Nephron progenitor cell (in vitro differentiated cells): ENCODE measurements around the gene GRN.
"Not testable (repeated sequence)": the region's sequence is repeated elsewhere in the genome, so short reads cannot be mapped to it uniquely, and the experiment has no call there.

Experiments used
- DNase-seq: peaks from one replicate; pipeline ENCODE4 v3.0.0; 2021
- H3K27ac Mint-ChIP-seq: 2 replicates; pipeline ENCODE4 v1.8.0; 2021; ENCODE audit warnings: mild to moderate bottlenecking, moderate library complexity, mixed read lengths
- H3K27me3 Mint-ChIP-seq: 2 replicates; pipeline ENCODE4 v1.8.0; 2021; ENCODE audit warnings: mild to moderate bottlenecking, low read depth, mixed read lengths; ENCODE audit not compliant: poor library complexity
- H3K36me3 Mint-ChIP-seq: 2 replicates; pipeline ENCODE4 v1.8.0; 2021; ENCODE audit warnings: low read depth, mixed read lengths
- H3K4me1 Mint-ChIP-seq: 2 replicates; pipeline ENCODE4 v1.8.0; 2021; ENCODE audit warnings: mixed read lengths
- H3K4me3 Mint-ChIP-seq: 2 replicates; pipeline ENCODE4 v1.8.0; 2021; ENCODE audit warnings: mild to moderate bottlenecking, moderate library complexity, mixed read lengths
- H3K9me3 Mint-ChIP-seq: 2 replicates; pipeline ENCODE4 v1.8.0; 2021; ENCODE audit warnings: mild to moderate bottlenecking, moderate library complexity, mixed read lengths
- CTCF ChIP-seq: fragments of 200-600 bp; sonication (generic); IDR thresholded peaks from 2 replicates; pipeline ENCODE4 v1.5.0; 2021; ENCODE audit warnings: antibody characterized with exemption

Gene GRN

GRCh38 chr17:44361292-44362260 lies 16.5 kb downstream of the GRN start:
- peak overlapping the region; percentile 63 for H3K27ac Mint-ChIP-seq
- peaks cover 11% of the 10 kb centered on the region for H3K36me3 Mint-ChIP-seq
- DNase-seq, result no peak
- peak overlapping the region; percentile 87 for H3K4me3 Mint-ChIP-seq
- H3K4me1 Mint-ChIP-seq, result peaks cover 47% of the 10 kb centered on the region
- TF ChIP-seq CTCF, result no peak
- peaks cover 22% of the 10 kb centered on the region for H3K27me3 Mint-ChIP-seq
- no peaks in the 10 kb centered on the region for H3K9me3 Mint-ChIP-seq

DNA sequence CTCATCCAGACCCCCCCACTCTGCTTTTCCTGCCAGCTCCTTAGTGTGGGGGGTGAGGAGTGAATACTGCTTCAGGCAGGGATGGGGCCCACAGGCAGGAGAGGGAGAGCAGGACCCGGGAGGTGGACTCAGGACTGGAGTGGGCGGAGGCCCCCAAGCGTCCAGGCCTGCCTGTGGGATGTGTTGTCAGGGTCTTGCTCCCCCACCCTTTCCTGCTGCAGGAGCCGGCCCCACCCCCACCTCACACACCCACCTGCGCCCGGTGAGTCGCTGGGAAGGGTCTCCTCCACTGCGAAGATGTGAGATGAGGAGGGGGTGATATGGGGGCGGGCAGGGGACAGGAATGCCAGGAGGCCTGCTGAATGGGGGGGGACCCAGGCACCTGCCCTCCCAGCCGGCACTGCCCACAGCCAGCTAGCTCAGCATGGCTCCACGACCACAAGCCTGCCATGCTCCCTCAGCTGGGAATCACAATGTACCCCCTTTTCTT lies 17.4 kb downstream of the GRN start:
- H3K36me3 Mint-ChIP-seq, result peaks cover 6% of the 10 kb centered on the region
- peaks cover 47% of the 10 kb centered on the region for H3K4me1 Mint-ChIP-seq
- no peak overlapping the region for H3K27ac Mint-ChIP-seq
- H3K27me3 Mint-ChIP-seq, result peaks cover 22% of the 10 kb centered on the region
- no peak for TF ChIP-seq CTCF
- H3K4me3 Mint-ChIP-seq, result peak overlapping the region; percentile 87
- no peak for DNase-seq
- H3K9me3 Mint-ChIP-seq, result no peaks in the 10 kb centered on the region

DNA sequence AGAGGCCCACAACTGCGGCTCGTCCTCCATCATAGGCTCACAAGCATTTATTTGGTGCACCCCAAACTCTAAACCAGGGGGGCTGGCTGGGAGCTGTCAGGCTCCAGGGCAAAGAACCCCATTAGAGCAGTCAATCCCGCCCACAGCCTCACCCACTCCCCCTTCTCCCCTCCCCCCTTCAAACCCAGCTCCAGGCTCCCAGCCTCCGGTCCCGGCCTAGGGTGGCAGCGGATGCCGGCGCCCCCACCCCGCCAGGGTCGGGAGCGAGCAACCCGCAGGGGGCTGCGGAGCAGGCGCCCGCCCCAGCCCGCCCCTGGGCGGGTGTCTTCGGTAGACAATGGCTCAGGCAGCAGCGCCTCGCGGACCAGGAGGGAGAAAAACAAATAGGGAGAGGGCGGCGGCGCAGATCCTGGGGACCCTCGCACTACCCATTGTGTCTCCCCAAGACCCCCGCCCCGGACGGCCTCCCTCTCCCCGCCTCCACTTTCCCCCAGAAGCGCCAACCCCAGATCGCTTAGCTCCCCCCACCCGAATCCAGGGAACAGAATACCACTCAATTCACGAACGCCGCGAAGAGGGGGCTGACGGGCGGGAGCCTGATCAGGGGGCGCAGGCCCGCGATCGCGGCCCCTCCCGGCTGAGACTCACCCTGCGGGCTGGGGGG lies 18.0 kb downstream of the GRN start:
- Mint-ChIP-seq H3K36me3 (peaks cover 6% of the 10 kb centered on the region), H3K27me3 (peaks cover 23% of the 10 kb centered on the region), H3K4me3 (peak overlapping the region; percentile 87), H3K9me3 (peaks cover 3% of the 10 kb centered on the region), H3K27ac (no peak overlapping the region), H3K4me1 (peaks cover 47% of the 10 kb centered on the region)
- peak; percentile 50 for DNase-seq
- no peak for TF ChIP-seq CTCF

DNA sequence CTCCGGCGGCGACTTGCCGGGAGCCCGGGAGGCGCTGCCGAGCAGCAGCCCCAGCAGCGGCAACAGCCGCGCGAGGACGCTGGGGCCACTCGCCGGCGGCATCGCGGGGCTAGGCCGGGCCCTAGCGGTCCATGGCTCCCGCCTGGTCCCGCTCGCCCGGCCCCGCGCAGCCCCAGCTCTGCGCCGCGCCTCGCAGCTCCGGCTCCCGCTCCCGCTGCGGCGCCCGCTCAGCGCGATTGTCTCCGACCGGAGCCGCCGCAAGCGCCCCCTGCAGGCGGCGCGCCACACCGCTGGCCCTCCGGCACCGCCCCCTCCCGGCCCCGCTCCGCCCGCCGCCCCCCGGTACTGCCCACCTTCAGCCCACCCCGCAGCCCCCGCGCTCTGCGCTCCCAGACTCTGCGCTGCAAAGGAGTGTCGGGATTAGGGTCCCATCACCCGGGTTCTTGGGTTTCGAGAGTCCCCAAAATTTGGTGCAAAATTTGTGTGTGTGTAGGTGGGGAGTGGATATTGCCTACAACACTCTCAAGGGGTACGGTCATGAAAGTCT lies 18.6 kb downstream of the GRN start, which contains the start of gene FAM171A2:
TSS of gene FAM171A2 (minus strand) at position 241 of the 547 bp plus-strand sequence. CDS start at position 102, 139 bp downstream.
- Mint-ChIP-seq H3K4me3 (peak within 1 kb of the TSS; percentile 87), H3K9me3 (peaks cover 3% of the 10 kb centered on the region), H3K27me3 (peaks cover 28% of the 10 kb centered on the region), H3K36me3 (peaks cover 5% of the 10 kb centered on the region), H3K27ac (no peak within 1 kb of the TSS), H3K4me1 (peaks cover 46% of the 10 kb centered on the region)
- TF ChIP-seq CTCF, result no peak
- peak; percentile 91 for DNase-seq

DNA sequence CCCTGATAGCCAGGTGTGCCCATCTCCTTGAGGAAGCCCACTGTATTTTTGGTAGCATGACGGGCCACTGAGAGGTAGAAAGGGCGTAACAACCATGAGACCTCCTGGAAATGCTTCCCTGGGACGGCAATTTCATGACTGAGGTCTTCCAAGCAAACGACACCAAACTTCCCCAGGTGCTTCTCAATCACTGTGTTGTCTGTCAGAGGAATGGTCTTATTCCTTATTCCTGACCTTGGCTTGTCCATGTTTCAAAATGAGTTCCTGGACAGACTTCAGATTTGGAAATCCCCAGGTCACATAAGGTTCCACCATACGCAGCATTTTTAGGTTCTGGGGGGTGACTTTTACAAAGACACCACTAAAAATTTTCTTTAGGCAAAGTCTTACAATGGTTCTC lies 19.9 kb downstream of the GRN start:
- not testable (repeated sequence) for H3K27ac Mint-ChIP-seq, DNase-seq, H3K36me3 Mint-ChIP-seq, H3K9me3 Mint-ChIP-seq
- peak overlapping the region; percentile 86 for H3K4me3 Mint-ChIP-seq
- H3K4me1 Mint-ChIP-seq, result peaks cover 43% of the 10 kb centered on the region
- peaks cover 28% of the 10 kb centered on the region for H3K27me3 Mint-ChIP-seq
